ENCODE data around the gene PRR14. TPM values are rescaled to one million over a fixed set of nuclear protein-coding genes. Genes with fewer than 3 reads are reported as not detected.

PRR14 gene
- total and polyA plus RNA-seq, 10 of the 15 experiments (the other 5 are each of a cell fraction or from before 2014, with no cell fraction given), result 2.5 to 66.8 (median 19.2) TPM

GRCh38 chr16:30666681-30667080, 15.9 kb downstream of the PRR14 start:
- ATAC-seq (no peak), FAIRE-seq (no peak), DNase-seq (ENCODE audit: low read depth, low spot score) (no peak)
- TF ChIP-seq NRF1 (conservative IDR thresholded peaks at IDR 0.05; ENCODE audit: low read depth, low read length), result no peak
- no peak for TF ChIP-seq E2F8 (IDR thresholded peaks at IDR 0.05; ENCODE audit: low read depth, partially characterized antibody)
- TF ChIP-seq SPI1 (IDR thresholded peaks at IDR 0.05; ENCODE audit: borderline replicate concordance, insufficient read depth, low read depth, low read length), result no peak
- TF ChIP-seq HDGF (IDR thresholded peaks at IDR 0.05), result no peak
- no peak for TF ChIP-seq ZNF592 (IDR thresholded peaks at IDR 0.05)
- TF ChIP-seq RBBP5 (conservative IDR thresholded peaks at IDR 0.05), result no peak
- no peak for TF ChIP-seq SMARCA5 (IDR thresholded peaks at IDR 0.05)
- TF ChIP-seq EP300 (IDR thresholded peaks at IDR 0.05; ENCODE audit: borderline replicate concordance in 1 of 2, control insufficient read depth in 1 of 2, low read depth in 2 of 2, low read length in 2 of 2), result no peak
- TF ChIP-seq BCL11A (IDR thresholded peaks at IDR 0.05; ENCODE audit: low read depth, low read length), result no peak
- TF ChIP-seq PAX8 (IDR thresholded peaks at IDR 0.05), result no peak
- no peak for TF ChIP-seq IKZF1 (conservative IDR thresholded peaks at IDR 0.05)
- no peak for TF ChIP-seq CREB1 (IDR thresholded peaks at IDR 0.05; ENCODE audit: low read depth)
- no peak for TF ChIP-seq TCF7 (IDR thresholded peaks at IDR 0.05; ENCODE audit: borderline replicate concordance)
- TF ChIP-seq CHD4 (IDR thresholded peaks at IDR 0.05), result no peak
- TF ChIP-seq KDM1A (IDR thresholded peaks at IDR 0.05; ENCODE audit: borderline replicate concordance), result no peak
- TF ChIP-seq CHD2 (IDR thresholded peaks at IDR 0.05; ENCODE audit: borderline replicate concordance, low read depth, low read length), result no peak
- TF ChIP-seq RFX5 (IDR thresholded peaks at IDR 0.05; ENCODE audit: low read depth, low read length), result no peak
- TF ChIP-seq ETV6 (conservative IDR thresholded peaks at IDR 0.05 in 1 of 2, IDR thresholded peaks at IDR 0.05 in 1 of 2; ENCODE audit: borderline replicate concordance in 1 of 2, low read depth in 1 of 2), result no peak
- TF ChIP-seq STAT1 (conservative IDR thresholded peaks at IDR 0.05), result no peak
- no peak for TF ChIP-seq CBX3 (IDR thresholded peaks at IDR 0.05; ENCODE audit: borderline replicate concordance, low read depth)
- Histone ChIP-seq H3K36me3 (ENCODE audit: control insufficient read depth in 2 of 2, insufficient read depth in 2 of 2, low read length in 1 of 2) (peaks cover 31 to 37% of the 10 kb centered on the region in 2 experiments), H3K27me3 (replicated peaks in 1 of 2; ENCODE audit: control insufficient read depth in 2 of 2, insufficient read depth in 2 of 2, low read length in 1 of 2) (no peaks in the 10 kb centered on the region), H3K9me3 (replicated peaks; ENCODE audit: control insufficient read depth, insufficient read depth, low read length) (no peaks in the 10 kb centered on the region), H3K4me1 (ENCODE audit: control insufficient read depth, insufficient read depth, low read length) (peaks cover 9% of the 10 kb centered on the region), H3K4me2 (ENCODE audit: control insufficient read depth, insufficient read depth) (no peak overlapping the region), H3K79me2 (ENCODE audit: control insufficient read depth, insufficient read depth, low read length) (peaks cover 23% of the 10 kb centered on the region), H3K4me3 (no peak overlapping the region), H2AFZ (ENCODE audit: control insufficient read depth, low read depth, low read length) (no peak overlapping the region), H3K27ac (ENCODE audit: control insufficient read depth, insufficient read depth) (no peak overlapping the region), H3K9ac (ENCODE audit: control insufficient read depth, insufficient read depth, low read length) (no peak overlapping the region), H4K20me1 (ENCODE audit: control insufficient read depth, insufficient read depth) (0 out of 2 replicates have a peak, but pooled peaks cover 4% of the 10 kb centered on the region)
- ChIA-PET SMC1A (ENCODE audit: uncharacterized antibody, unreplicated experiment) (no interaction called here), RAD21 (ENCODE audit: unreplicated experiment) (no interaction called here), CTCF (interaction anchor here (1.1 kb wide), 1 partner anchor 27 kb away, joined by 3 read pairs; no protein-coding TSS in a partner anchor), POLR2A (interaction anchor here (1.3 kb wide), 1 partner anchor 8 kb away, joined by 3 read pairs; the partner anchor contains the start of gene FBRS)
- no TSS peak for BruUV-seq (replicated peaks)
- 83% methylated on average over 7 of the region's 7 CpGs for WGBS (ENCODE audit: insufficient coverage, insufficient replicate concordance, low lambda C conversion rate, missing lambda C conversion rate)
- in situ Hi-C loops (cut with MboI) (loop anchor here (25.0 kb wide), 1 partner anchor 1221 kb away; no protein-coding TSS in a partner anchor), intact Hi-C loops (cut with micrococcal nuclease; ENCODE audit: unreplicated experiment) (no loop called here)
